ENCODE data around the gene DNAI2.
A peak's percentile ranks its signal among the peaks of the same experiment; 100 is the strongest.

Gene DNAI2

GRCh38 chr17:74336307-74336706, 62.3 kb downstream of the DNAI2 start:
- DNase-seq = no peak

GRCh38 chr17:74337834-74338500, 63.9 kb downstream of the DNAI2 start:
- peak in 47 of 56 donors; percentile 19 to 86 (median 64) for DNase-seq

GRCh38 chr17:74339537-74340195, 65.6 kb downstream of the DNAI2 start:
- DNase-seq = peak in 1 of 56 donors; percentile 15

GRCh38 chr17:74340470-74341023, 66.5 kb downstream of the DNAI2 start:
- DNase-seq = peak in 33 of 56 donors; percentile 18 to 73 (median 49)

- no peak for DNase-seq
Measured at GRCh38 chr17:74342224-74342623, 68.2 kb downstream of the DNAI2 start.

GRCh38 chr17:74343121-74343520, 69.1 kb downstream of the DNAI2 start:
- no peak for DNase-seq

GRCh38 chr17:74343526-74344284, 69.7 kb downstream of the DNAI2 start:
- DNase-seq = no peak

GRCh38 chr17:74344658-74345057, 70.6 kb downstream of the DNAI2 start:
- DNase-seq = no peak

GRCh38 chr17:74345433-74346241, 71.6 kb downstream of the DNAI2 start:
- no peak for DNase-seq

GRCh38 chr17:74347646-74348045, 73.6 kb downstream of the DNAI2 start:
- DNase-seq = no peak

GRCh38 chr17:74349120-74349519, 75.1 kb downstream of the DNAI2 start:
- DNase-seq = no peak

- DNase-seq = no peak
Measured at GRCh38 chr17:74350486-74350885, 76.5 kb downstream of the DNAI2 start.

GRCh38 chr17:74351552-74352210, 77.6 kb downstream of the DNAI2 start:
- no peak for DNase-seq

- DNase-seq = no peak
Measured at GRCh38 chr17:74353446-74354060, 79.5 kb downstream of the DNAI2 start.

- peak in 21 of 56 donors; percentile 9 to 66 (median 29) for DNase-seq
Measured at GRCh38 chr17:74354123-74354522, 80.1 kb downstream of the DNAI2 start.

- no peak for DNase-seq
Measured at GRCh38 chr17:74354561-74354960, 80.5 kb downstream of the DNAI2 start.

- DNase-seq = no peak
Measured at GRCh38 chr17:74355065-74355464, 81.0 kb downstream of the DNAI2 start.

GRCh38 chr17:74356646-74357465, 82.8 kb downstream of the DNAI2 start:
- no peak for DNase-seq

- DNase-seq = no peak
Measured at GRCh38 chr17:74357466-74357809, 83.4 kb downstream of the DNAI2 start.
